ENCODE results near the gene DMTF1.

Gene DMTF1

GRCh38 chr7:87129848-87130247 is 22.4 kb upstream of the DMTF1 start:
- H3K9ac ChIP-seq: no peak overlapping the region
- H3K4me3 ChIP-seq (ENCODE audit: low read depth, low read length): no peak overlapping the region
- H3K9me3 ChIP-seq (ENCODE audit: control insufficient read depth, low read length): no peaks in the 10 kb centered on the region
- no peaks in the 10 kb centered on the region for H3K79me2 ChIP-seq
- H3K4me1 ChIP-seq: no peaks in the 10 kb centered on the region
- H3K27ac ChIP-seq: no peak overlapping the region
- H3K36me3 ChIP-seq (ENCODE audit: control insufficient read depth, insufficient read depth, low read length): no peaks in the 10 kb centered on the region
- H2AFZ ChIP-seq: no peak overlapping the region
- H3K4me2 ChIP-seq (ENCODE audit: low read length): no peak overlapping the region
- TF ChIP-seq CTCF (IDR thresholded peaks at IDR 0.05): no peak
- no peaks in the 10 kb centered on the region for H3K27me3 ChIP-seq (ENCODE audit: control insufficient read depth, insufficient read depth, low read length)

GRCh38 chr7:87131771-87132170 is 20.5 kb upstream of the DMTF1 start:
- TF ChIP-seq CTCF (IDR thresholded peaks at IDR 0.05): no peak
- H3K4me2 ChIP-seq (ENCODE audit: low read length): no peak overlapping the region
- no peak overlapping the region for H2AFZ ChIP-seq
- no peaks in the 10 kb centered on the region for H3K36me3 ChIP-seq (ENCODE audit: control insufficient read depth, insufficient read depth, low read length)
- H3K9ac ChIP-seq: no peak overlapping the region
- no peaks in the 10 kb centered on the region for H3K9me3 ChIP-seq (ENCODE audit: control insufficient read depth, low read length)
- no peaks in the 10 kb centered on the region for H3K4me1 ChIP-seq
- H3K79me2 ChIP-seq: no peaks in the 10 kb centered on the region
- no peaks in the 10 kb centered on the region for H3K27me3 ChIP-seq (ENCODE audit: control insufficient read depth, insufficient read depth, low read length)
- no peak overlapping the region for H3K4me3 ChIP-seq (ENCODE audit: low read depth, low read length)
- no peak overlapping the region for H3K27ac ChIP-seq

DNA sequence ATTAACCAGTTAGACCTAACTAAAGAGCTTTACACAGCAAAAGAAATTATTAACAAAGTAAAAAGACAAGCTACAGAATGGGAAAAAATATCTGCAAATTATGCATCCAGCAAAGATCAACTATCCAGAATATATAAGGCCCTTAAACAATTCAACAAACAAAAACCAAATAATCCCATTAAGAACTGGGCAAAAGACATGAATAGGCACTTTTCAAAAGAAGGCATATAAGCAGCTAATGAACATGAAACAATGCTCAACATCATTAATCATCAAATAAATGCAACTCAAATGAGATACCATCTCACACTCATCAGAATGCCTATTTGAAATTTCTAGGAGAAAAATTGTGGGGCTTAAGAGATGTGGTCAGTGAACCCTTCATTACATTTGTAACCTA is 15.0 kb upstream of the DMTF1 start:
- H3K9me3 ChIP-seq (ENCODE audit: control insufficient read depth, low read length): no peaks in the 10 kb centered on the region
- H3K27me3 ChIP-seq (ENCODE audit: control insufficient read depth, insufficient read depth, low read length): no peaks in the 10 kb centered on the region
- no peak overlapping the region for H2AFZ ChIP-seq
- no peaks in the 10 kb centered on the region for H3K36me3 ChIP-seq (ENCODE audit: control insufficient read depth, insufficient read depth, low read length)
- no peak overlapping the region for H3K9ac ChIP-seq
- H3K4me2 ChIP-seq (ENCODE audit: low read length): no peak overlapping the region
- H3K27ac ChIP-seq: no peak overlapping the region
- no peak for TF ChIP-seq CTCF (IDR thresholded peaks at IDR 0.05)
- no peaks in the 10 kb centered on the region for H3K79me2 ChIP-seq
- no peaks in the 10 kb centered on the region for H3K4me1 ChIP-seq
- no peak overlapping the region for H3K4me3 ChIP-seq (ENCODE audit: low read depth, low read length)

- H2AFZ ChIP-seq: no peak overlapping the region
- TF ChIP-seq CTCF (IDR thresholded peaks at IDR 0.05): no peak
- H3K27me3 ChIP-seq (ENCODE audit: control insufficient read depth, insufficient read depth, low read length): no peaks in the 10 kb centered on the region
- no peaks in the 10 kb centered on the region for H3K4me1 ChIP-seq
- H3K79me2 ChIP-seq: no peaks in the 10 kb centered on the region
- no peak overlapping the region for H3K4me2 ChIP-seq (ENCODE audit: low read length)
- H3K36me3 ChIP-seq (ENCODE audit: control insufficient read depth, insufficient read depth, low read length): no peaks in the 10 kb centered on the region
- no peak overlapping the region for H3K4me3 ChIP-seq (ENCODE audit: low read depth, low read length)
- H3K27ac ChIP-seq: no peak overlapping the region
- H3K9me3 ChIP-seq (ENCODE audit: control insufficient read depth, low read length): no peaks in the 10 kb centered on the region
- H3K9ac ChIP-seq: no peak overlapping the region
Measured at GRCh38 chr7:87139514-87139913, 12.7 kb upstream of the DMTF1 start.

DNA sequence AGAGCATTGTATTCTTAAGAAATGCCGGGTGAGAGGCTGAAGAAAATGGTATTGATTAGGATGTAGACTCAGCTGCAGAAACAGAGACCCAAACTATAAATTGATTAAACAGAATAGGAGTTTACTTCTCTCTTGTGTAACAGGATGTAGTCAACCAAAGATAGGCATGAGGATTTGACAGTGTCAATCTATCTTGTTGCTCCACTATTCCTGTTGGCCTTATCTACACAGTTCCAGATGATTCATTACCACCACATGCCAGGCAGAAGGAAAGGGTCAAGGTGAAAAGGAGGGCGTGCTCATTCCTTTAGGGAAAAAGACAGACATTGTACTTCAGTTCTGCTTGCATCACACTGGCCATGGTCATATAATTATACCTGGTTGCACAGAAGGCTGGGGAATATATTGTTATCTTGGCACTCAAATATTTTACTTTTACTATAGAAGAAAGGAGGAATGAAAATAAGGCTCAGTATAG is 11.9 kb upstream of the DMTF1 start:
- Histone ChIP-seq H3K36me3 (ENCODE audit: control insufficient read depth, insufficient read depth, low read length) (no peaks in the 10 kb centered on the region), H3K27ac (no peak overlapping the region), H3K27me3 (ENCODE audit: control insufficient read depth, insufficient read depth, low read length) (no peaks in the 10 kb centered on the region), H3K79me2 (no peaks in the 10 kb centered on the region), H3K4me1 (no peaks in the 10 kb centered on the region), H3K4me2 (ENCODE audit: low read length) (no peak overlapping the region), H3K9me3 (ENCODE audit: control insufficient read depth, low read length) (no peaks in the 10 kb centered on the region), H2AFZ (no peak overlapping the region), H3K4me3 (ENCODE audit: low read depth, low read length) (no peak overlapping the region), H3K9ac (no peak overlapping the region)
- no peak for TF ChIP-seq CTCF (IDR thresholded peaks at IDR 0.05)
